Measurements from ENCODE around the gene FBXW12.

Gene FBXW12

DNA sequence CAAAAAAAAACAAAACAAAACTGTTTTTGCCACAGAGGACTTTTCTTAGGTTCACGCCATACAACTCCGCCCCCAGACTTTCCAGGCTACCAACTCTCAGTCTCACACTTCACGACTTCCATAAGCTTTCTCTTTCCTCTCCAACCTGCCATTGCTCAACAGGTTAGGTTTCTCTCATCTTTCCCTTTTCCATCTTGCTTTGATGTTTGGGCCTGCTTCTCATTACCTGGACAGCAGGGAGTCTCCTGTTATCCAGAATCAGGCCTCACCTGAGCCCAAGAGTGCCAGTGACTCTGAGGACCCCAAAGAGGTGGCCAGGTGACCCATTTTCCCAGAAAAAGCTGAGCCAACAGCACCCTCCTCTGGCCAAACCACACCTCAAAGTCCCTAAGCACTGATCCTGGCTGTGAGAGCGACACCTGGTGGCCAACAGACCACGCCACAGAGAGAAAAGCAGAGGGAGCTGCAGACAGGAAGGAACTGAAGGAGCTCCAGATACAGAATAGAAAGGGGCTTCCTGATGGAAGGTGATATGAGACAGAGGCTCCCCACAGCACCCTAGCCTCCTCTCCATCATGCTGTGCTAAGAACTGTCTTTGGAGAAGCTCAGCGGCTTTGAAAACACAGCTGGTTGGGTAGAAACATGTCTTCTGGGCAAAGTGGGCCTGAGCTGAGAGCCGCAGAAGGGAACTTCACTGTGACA, 63.9 kb downstream of the FBXW12 start:
- DNase-seq (ENCODE audit: low spot score), result peak; percentile 90

DNA sequence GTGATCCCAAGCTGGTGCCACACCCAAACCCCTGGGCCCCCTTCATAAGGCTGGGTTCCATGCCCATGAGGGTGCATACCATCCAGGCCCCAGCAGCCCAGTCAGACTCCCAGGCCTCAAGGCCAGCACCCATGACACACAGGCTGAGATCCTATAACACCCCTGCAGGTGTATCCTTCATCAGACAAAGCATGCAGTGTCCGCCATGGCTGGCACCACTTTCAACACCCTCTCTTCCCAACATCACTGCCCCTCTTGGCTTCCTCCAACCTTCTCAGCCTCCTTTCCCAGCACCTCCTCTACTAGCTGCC, 64.4 kb downstream of the FBXW12 start:
- DNase-seq (ENCODE audit: low spot score), result no peak

- DNase-seq (ENCODE audit: low spot score), result no peak
Observed at GRCh38 chr3:48436855-48437254, 64.8 kb downstream of the FBXW12 start.

GRCh38 chr3:48437812-48438211, 65.8 kb downstream of the FBXW12 start:
- DNase-seq (ENCODE audit: low spot score), result no peak

DNA sequence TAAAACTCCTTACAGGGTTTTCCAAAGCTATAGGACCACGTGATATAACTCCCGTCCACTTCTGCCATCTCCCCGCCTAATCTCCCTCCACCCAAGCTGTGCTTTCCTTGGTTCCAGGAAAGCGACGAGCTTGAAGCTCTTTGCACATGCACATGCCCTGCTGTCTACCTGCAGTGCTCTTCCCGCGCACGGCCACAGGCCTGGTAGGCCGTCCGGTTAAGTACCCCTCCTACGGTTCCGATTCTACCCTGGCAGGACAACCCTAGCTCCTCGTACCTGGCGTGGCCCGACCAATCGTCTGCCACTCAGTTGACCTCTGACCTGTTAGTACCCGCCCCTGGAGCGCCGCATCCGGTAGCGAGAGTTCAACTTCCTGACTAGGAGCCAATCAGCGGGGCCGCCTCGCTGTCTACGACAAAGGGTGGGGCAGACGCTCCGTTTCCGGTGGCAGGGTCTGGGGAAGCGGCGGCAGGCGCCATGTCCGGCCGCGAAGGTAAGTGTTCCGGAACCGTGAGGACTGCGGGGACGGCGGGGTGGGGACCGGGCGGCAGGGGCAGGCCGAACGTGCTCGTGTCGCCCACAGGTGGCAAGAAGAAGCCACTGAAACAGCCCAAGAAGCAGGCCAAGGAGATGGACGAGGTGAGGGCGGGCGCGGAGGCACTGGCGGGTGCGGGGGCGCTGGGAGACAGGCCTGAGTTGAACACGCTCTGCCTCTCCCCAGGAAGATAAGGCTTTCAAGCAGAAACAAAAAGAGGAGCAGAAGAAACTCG, 68.0 kb downstream of the FBXW12 start, which contains the start of the genes CCDC51 and TMA7:
CCDC51 (minus strand) TSS at position 300 of the 770 bp plus-strand sequence. CDS start 4,991 bp downstream, outside the sequence.
TMA7 (plus strand) TSS at position 438 of the 770 bp plus-strand sequence; CDS start at position 478, 40 bp downstream.
- peak; percentile 97 for DNase-seq (ENCODE audit: low spot score)

GRCh38 chr3:48440590-48440958, 68.6 kb downstream of the FBXW12 start:
- no peak for DNase-seq (ENCODE audit: low spot score)

DNA sequence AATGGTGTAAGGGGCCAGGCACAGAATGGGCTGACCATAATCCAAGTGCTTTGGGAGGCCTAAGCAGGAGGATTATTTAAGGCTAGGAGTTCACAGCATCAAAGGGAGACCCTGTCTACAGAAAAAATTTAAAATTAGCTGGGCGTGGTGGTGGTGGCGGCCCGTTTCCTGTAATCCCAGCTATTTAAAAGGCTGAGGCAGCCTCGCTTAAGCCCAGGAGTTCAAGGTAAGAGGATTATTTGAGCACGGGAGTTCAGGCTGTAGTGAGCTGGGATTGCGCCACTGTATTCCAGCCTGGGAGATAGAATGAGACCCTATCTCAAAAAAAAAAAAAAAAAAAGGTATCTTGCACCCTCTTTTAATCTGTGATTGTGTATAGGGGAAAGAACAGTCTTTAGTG, 69.9 kb downstream of the FBXW12 start:
- no peak for DNase-seq (ENCODE audit: low spot score)
